GM12801 (cell line): ENCODE measurements around the gene ABL1.

Experiments used
- CTCF ChIP-seq: IDR thresholded peaks from one replicate; pipeline ENCODE4 v1.5.1; 2011; ENCODE audit warnings: control low read depth; ENCODE audit not compliant: insufficient read length; ENCODE audit errors: extremely low read depth

The ABL1 gene

DNA sequence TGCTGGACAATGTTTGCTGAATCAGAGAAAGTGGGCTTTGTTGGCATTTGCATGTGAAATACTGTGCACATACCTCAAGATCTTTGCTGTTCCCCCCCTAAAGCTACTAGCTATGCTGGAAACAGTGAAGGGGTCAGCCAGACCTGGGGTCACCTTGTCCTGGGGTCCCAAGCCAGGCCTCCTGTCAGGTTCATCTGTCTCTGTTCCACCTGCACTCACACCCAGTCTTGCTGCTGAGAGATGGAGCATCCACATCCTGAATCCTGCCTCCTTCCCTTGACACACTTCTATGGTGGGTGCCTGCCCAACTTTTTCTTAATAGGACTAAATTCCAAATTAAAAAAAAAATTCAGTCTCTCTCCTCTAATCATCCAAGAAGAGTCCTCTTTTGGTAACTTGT lies 4.0 kb upstream of the ABL1 start:
- TF ChIP-seq CTCF = no peak

- TF ChIP-seq CTCF = no peak
Observed at GRCh38 chr9:130833031-130833990, 1.7 kb upstream of the ABL1 start.

DNA sequence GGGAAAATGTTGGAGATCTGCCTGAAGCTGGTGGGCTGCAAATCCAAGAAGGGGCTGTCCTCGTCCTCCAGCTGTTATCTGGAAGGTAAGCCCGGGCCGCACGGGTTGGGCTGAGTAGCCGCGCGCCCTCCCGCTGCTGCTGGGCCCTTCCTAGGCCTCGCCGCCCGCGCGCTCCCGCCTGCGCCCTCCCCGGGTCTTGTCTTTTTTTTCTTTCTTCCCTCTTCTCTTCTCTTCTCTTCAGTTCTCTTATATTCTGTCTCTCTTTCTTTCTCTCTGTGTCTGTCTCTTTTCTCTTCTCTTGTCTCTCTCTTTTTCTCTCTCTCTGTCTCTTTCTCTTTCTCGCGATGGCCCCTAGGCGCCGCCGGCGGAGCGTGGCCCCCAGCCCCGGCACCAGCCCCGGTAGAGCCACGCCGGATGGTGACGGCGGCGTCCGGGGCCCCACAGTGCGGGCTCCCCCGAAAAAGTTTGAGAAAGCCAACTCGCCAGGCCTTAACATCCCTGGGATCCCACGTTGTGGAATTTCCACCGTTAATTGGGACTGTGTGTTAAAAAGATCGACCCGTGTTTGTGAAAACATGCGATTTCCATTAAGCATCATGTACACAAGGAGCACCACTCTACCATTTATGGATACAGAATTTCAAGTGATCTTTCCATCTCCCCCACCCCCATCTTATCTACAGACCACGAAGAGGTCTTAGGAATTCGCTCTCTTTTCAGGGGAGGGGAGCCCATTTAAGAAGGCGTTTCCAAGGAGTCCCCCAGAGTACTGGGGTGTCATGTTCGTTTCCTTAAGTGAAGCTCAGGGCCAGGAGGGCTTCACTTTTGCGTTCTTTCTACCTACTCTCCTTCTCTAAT lies 616 bp downstream of the ABL1 start:
- no peak for TF ChIP-seq CTCF

GRCh38 chr9:130837002-130837511 lies 2.0 kb downstream of the ABL1 start:
- TF ChIP-seq CTCF = no peak

DNA sequence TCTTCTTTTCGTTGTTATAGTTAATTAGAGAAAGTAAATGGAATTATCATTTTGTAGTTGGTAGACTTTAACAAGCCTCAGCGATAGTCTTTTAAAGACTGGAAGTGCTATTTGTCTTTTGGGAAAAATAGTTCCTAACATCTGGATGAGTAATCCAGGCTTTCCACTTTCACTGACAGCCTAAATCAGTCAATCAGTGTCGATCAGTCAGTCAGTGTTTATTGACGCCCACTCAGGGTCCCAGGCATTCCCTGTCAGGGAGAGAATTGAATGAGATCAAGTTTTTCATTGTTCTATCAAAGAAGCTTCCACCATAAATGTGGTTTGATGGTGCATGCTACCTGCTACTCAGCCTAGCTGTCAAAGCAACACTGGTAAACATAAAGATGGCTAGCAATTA lies 2.6 kb downstream of the ABL1 start:
- TF ChIP-seq CTCF = no peak

- no peak for TF ChIP-seq CTCF
Observed at GRCh38 chr9:130839132-130840111, 4.4 kb downstream of the ABL1 start.
